Astrocyte (in vitro differentiated cells and primary cell): ENCODE measurements around the gene IFT80. TPM values are rescaled to one million over a fixed set of nuclear protein-coding genes. Genes with fewer than 3 reads are reported as not detected.

ENCODE experiments used
- DNase-seq: peaks from one replicate; pipeline ENCODE4 v3.0.0-alpha.2; 2010; ENCODE audit warnings: low read depth
- FAIRE-seq: peaks from 2 replicates; lab custom pipeline; 2011; peaks lifted over from hg19 to GRCh38; lab: Jason Lieb, UNC
- H2AFZ ChIP-seq: 2 replicates; pipeline ENCODE4 v1.6.0; 2012; ENCODE audit warnings: low read depth, low read length, inconsistent platforms
- H3K27ac ChIP-seq: 2 replicates; pipeline ENCODE4 v1.5.1; 2011; ENCODE audit warnings: low read depth, low read length, inconsistent platforms
- H3K27me3 ChIP-seq: 2 replicates; pipeline ENCODE4 v1.6.0; 2011; ENCODE audit warnings: low read length, inconsistent platforms; ENCODE audit not compliant: insufficient read depth
- H3K36me3 ChIP-seq: 2 replicates; pipeline ENCODE4 v1.5.1; 2011; ENCODE audit warnings: low read length, inconsistent platforms; ENCODE audit not compliant: insufficient read depth
- H3K4me1 ChIP-seq: 2 replicates; pipeline ENCODE4 v1.5.1; 2011; ENCODE audit warnings: low read length, inconsistent platforms; ENCODE audit not compliant: insufficient read depth
- H3K4me2 ChIP-seq: 2 replicates; pipeline ENCODE4 v1.6.0; 2012; ENCODE audit warnings: low read length, inconsistent platforms
- H3K4me3 ChIP-seq: 2 replicates; pipeline ENCODE4 v1.5.1; 2011; ENCODE audit warnings: low read depth, mild to moderate bottlenecking, low read length, inconsistent platforms; ENCODE audit not compliant: insufficient read depth
- H3K79me2 ChIP-seq: 2 replicates; pipeline ENCODE4 v1.6.0; 2012; ENCODE audit warnings: mild to moderate bottlenecking, low read length, inconsistent platforms; ENCODE audit not compliant: insufficient read depth
- H3K9ac ChIP-seq: 2 replicates; pipeline ENCODE4 v1.6.0; 2012; ENCODE audit warnings: mild to moderate bottlenecking, low read length, inconsistent platforms
- H3K9me3 ChIP-seq: 2 replicates; pipeline ENCODE4 v1.5.1; 2012; ENCODE audit warnings: low read depth, mild to moderate bottlenecking, low read length, inconsistent platforms; ENCODE audit not compliant: insufficient read depth
- H4K20me1 ChIP-seq: 2 replicates; pipeline ENCODE4 v1.6.0; 2012; ENCODE audit warnings: low read length, inconsistent platforms; ENCODE audit not compliant: insufficient read depth
- H3K27ac Mint-ChIP-seq: one replicate; pipeline ENCODE4 v1.8.0; 2021; ENCODE audit warnings: mild to moderate bottlenecking, mixed read lengths; ENCODE audit not compliant: unreplicated experiment
- H3K27me3 Mint-ChIP-seq: one replicate; pipeline ENCODE4 v1.8.0; 2021; ENCODE audit warnings: low read depth, mixed read lengths; ENCODE audit not compliant: unreplicated experiment
- H3K36me3 Mint-ChIP-seq: one replicate; pipeline ENCODE4 v1.8.0; 2021; ENCODE audit warnings: low read depth, mixed read lengths; ENCODE audit not compliant: unreplicated experiment
- H3K4me1 Mint-ChIP-seq: one replicate; pipeline ENCODE4 v1.8.0; 2021; ENCODE audit warnings: low read depth, mixed read lengths; ENCODE audit not compliant: unreplicated experiment
- H3K4me3 Mint-ChIP-seq: one replicate; pipeline ENCODE4 v1.8.0; 2021; ENCODE audit warnings: mild to moderate bottlenecking, moderate library complexity, mixed read lengths; ENCODE audit not compliant: unreplicated experiment
- H3K9me3 Mint-ChIP-seq: one replicate; pipeline ENCODE4 v1.8.0; 2021; ENCODE audit warnings: mild to moderate bottlenecking, mixed read lengths; ENCODE audit not compliant: unreplicated experiment
- EZH2 ChIP-seq: IDR thresholded peaks from 2 replicates; pipeline ENCODE4 v1.6.1; 2012; ENCODE audit warnings: mild to moderate bottlenecking, low read length, inconsistent platforms; ENCODE audit not compliant: insufficient read depth
- total RNA-seq: library from RNA; stranded (reverse); gene quantifications from 2 replicates; pipeline ENCODE4 v1.2.1, GENCODE V29; 2021
- TF ChIP-seq, protein P1 (sequence below): IDR thresholded peaks from 2 replicates; pipeline ENCODE4 v1.5.1; 2011; ENCODE audit warnings: low read depth, mild to moderate bottlenecking, inconsistent platforms, low read length, moderate library complexity; ENCODE audit not compliant: insufficient read depth

Gene IFT80
- total RNA-seq, 1 donor from 2014 or later = 27.3 TPM

DNA sequence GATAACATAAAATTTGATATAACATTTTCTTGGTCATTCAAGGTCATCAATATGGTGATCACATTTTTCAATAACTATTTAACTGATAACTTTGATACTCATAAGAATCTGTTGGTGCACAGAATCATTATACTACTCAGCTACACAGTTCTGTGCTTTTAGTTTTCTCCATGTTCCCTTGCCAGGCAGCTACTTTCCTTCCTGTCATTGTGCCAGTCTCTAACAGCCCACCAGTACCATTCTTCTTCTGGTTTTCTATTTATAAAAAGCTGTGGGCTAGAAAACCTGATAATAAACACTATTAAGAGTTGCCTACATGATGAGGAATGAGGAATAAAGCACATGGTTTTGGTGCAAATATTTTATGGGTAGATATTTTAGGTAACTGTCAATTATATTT lies 96.2 kb downstream of the IFT80 start:
- Mint-ChIP-seq H3K9me3 (no peaks in the 10 kb centered on the region), H3K4me1 (no peaks in the 10 kb centered on the region), H3K27me3 (no peaks in the 10 kb centered on the region), H3K4me3 (no peak overlapping the region), H3K27ac (no peak overlapping the region), H3K36me3 (peaks cover 1% of the 10 kb centered on the region)
- no peak for DNase-seq
- FAIRE-seq = no peak
- no peak overlapping the region for H3K9ac ChIP-seq
- no peaks in the 10 kb centered on the region for H3K79me2 ChIP-seq
- no peak overlapping the region for H3K4me3 ChIP-seq
- H3K4me2 ChIP-seq = no peak overlapping the region
- H3K4me1 ChIP-seq = no peaks in the 10 kb centered on the region
- no peaks in the 10 kb centered on the region for H3K27me3 ChIP-seq
- no peaks in the 10 kb centered on the region for H4K20me1 ChIP-seq
- no peaks in the 10 kb centered on the region for H3K9me3 ChIP-seq
- TF ChIP-seq EZH2 = no peak
- TF ChIP-seq, protein P1, sequence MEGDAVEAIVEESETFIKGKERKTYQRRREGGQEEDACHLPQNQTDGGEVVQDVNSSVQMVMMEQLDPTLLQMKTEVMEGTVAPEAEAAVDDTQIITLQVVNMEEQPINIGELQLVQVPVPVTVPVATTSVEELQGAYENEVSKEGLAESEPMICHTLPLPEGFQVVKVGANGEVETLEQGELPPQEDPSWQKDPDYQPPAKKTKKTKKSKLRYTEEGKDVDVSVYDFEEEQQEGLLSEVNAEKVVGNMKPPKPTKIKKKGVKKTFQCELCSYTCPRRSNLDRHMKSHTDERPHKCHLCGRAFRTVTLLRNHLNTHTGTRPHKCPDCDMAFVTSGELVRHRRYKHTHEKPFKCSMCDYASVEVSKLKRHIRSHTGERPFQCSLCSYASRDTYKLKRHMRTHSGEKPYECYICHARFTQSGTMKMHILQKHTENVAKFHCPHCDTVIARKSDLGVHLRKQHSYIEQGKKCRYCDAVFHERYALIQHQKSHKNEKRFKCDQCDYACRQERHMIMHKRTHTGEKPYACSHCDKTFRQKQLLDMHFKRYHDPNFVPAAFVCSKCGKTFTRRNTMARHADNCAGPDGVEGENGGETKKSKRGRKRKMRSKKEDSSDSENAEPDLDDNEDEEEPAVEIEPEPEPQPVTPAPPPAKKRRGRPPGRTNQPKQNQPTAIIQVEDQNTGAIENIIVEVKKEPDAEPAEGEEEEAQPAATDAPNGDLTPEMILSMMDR = no peak
- H2AFZ ChIP-seq = no peak overlapping the region
- H3K27ac ChIP-seq = no peak overlapping the region
- H3K36me3 ChIP-seq = no peaks in the 10 kb centered on the region

DNA sequence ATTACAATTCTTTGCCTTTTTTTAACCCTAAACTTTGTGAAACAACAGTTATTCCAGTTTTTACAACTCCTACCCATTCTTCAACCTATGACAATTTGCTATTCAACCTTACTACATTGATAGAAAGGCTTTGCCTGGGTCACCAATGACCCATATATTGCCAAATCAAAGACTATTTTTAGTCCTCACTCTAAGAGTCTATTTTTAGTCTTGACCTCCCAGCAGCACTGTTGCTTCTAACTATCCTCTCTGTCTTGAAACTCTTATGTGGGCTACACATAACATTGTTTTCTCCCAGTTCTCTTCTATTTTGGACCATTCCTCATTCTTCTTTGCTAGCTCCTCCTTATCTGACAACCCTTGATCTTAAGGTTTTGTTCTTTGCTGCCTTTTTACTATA lies 102.4 kb downstream of the IFT80 start:
- H2AFZ ChIP-seq = no peak overlapping the region
- H4K20me1 ChIP-seq = no peaks in the 10 kb centered on the region
- no peak overlapping the region for H3K4me2 ChIP-seq
- no peak overlapping the region for H3K9ac ChIP-seq
- Mint-ChIP-seq H3K27me3 (no peaks in the 10 kb centered on the region), H3K4me1 (peaks cover 10% of the 10 kb centered on the region), H3K27ac (no peak overlapping the region), H3K36me3 (no peaks in the 10 kb centered on the region), H3K4me3 (no peak overlapping the region), H3K9me3 (no peaks in the 10 kb centered on the region)
- no peaks in the 10 kb centered on the region for H3K4me1 ChIP-seq
- FAIRE-seq (no peak), DNase-seq (peak; percentile 10)
- no peak overlapping the region for H3K4me3 ChIP-seq
- TF ChIP-seq, protein P1 = no peak
- no peak for TF ChIP-seq EZH2
- no peaks in the 10 kb centered on the region for H3K9me3 ChIP-seq
- no peaks in the 10 kb centered on the region for H3K36me3 ChIP-seq
- no peak overlapping the region for H3K27ac ChIP-seq
- no peaks in the 10 kb centered on the region for H3K79me2 ChIP-seq
- H3K27me3 ChIP-seq = no peaks in the 10 kb centered on the region

DNA sequence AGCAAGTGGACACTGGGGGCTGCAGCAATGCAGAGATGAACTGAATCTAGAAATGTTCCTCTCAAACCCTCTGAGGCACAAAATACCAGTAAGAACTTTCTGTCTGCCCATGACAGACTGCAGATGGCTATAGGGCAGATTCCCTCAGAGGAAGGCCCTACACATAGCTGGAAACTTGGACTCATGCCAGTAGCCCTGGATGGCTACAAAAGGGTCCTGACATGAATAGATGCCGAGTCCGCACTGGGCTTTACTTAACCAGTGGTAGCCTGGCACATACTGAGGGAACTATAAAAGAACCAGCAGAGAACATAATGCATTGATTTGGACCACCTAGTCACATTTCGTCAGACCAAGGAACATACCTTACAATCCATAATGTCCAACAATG lies 107.1 kb downstream of the IFT80 start:
- TF ChIP-seq, protein P1 = no peak
- TF ChIP-seq EZH2 = no peak
- no peak for FAIRE-seq
- no peak overlapping the region for H3K27ac Mint-ChIP-seq

More for the DNA sequence above, 107.1 kb downstream of the IFT80 start:
- Histone ChIP-seq H3K79me2 (no peaks in the 10 kb centered on the region), H3K9me3 (no peaks in the 10 kb centered on the region), H3K9ac (no peak overlapping the region), H2AFZ (no peak overlapping the region), H3K27me3 (no peaks in the 10 kb centered on the region), H3K4me2 (no peak overlapping the region), H3K36me3 (no peaks in the 10 kb centered on the region), H3K4me1 (no peaks in the 10 kb centered on the region), H3K4me3 (no peak overlapping the region), H4K20me1 (no peaks in the 10 kb centered on the region), H3K27ac (no peak overlapping the region)
- Mint-ChIP-seq H3K4me3 (no peak overlapping the region), H3K36me3 (peaks cover 7% of the 10 kb centered on the region), H3K9me3 (no peaks in the 10 kb centered on the region), H3K27me3 (no peaks in the 10 kb centered on the region), H3K4me1 (peaks cover 7% of the 10 kb centered on the region)
- no peak for DNase-seq
